ENCODE data around the gene RAP1GAP2.
"Not testable (repeated sequence)": the region's sequence is repeated elsewhere in the genome, so short reads cannot be mapped to it uniquely, and the experiment has no call there.

Gene RAP1GAP2

DNA sequence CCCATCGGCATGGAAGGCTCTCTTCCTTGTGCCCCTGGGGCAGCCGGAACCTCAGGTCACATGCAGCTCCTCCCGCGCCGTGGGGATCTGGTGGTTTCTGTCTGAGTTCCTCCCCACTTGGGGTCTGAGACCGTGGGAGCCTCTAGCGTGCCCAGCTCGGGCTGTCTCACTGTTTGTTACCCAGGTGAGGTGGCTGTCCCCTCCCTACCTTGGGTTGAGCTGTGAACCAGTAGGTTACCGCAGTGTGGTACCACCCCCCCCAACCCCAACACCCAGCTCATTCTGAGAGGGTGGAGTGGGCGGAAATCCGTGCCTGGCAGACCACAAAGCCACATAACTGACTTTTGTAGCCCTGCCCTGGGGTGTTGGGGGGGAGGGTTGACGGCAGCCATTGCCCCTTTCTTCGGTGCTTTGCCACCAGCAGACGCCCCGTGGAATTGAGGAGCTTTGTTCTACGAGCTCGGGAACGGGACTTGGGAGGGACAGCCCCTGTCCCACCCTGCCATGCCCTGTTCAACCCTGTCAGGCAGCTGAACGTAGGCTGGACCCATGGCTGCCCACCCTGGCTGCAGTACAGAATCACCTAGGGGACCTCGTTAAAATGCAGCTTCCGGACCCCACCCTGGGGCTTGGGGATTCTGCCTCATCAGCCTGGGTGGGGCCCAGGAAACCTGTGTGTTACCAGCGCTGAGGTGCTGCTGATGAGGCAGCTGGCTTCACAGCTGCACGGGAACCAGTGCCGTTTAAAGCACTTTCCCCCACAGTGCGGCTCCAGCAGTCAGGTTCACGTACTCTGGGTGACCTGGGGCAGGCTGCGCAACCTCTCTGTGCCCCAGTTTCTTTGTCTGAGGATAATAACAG is 18.5 kb downstream of the RAP1GAP2 start:
- FAIRE-seq (no peak), DNase-seq (ENCODE audit: insufficient read length, low spot score) (no peak)
- TF ChIP-seq, protein P1, sequence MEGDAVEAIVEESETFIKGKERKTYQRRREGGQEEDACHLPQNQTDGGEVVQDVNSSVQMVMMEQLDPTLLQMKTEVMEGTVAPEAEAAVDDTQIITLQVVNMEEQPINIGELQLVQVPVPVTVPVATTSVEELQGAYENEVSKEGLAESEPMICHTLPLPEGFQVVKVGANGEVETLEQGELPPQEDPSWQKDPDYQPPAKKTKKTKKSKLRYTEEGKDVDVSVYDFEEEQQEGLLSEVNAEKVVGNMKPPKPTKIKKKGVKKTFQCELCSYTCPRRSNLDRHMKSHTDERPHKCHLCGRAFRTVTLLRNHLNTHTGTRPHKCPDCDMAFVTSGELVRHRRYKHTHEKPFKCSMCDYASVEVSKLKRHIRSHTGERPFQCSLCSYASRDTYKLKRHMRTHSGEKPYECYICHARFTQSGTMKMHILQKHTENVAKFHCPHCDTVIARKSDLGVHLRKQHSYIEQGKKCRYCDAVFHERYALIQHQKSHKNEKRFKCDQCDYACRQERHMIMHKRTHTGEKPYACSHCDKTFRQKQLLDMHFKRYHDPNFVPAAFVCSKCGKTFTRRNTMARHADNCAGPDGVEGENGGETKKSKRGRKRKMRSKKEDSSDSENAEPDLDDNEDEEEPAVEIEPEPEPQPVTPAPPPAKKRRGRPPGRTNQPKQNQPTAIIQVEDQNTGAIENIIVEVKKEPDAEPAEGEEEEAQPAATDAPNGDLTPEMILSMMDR (IDR thresholded peaks at IDR 0.05; ENCODE audit: insufficient read depth, missing control alignments): no peak

DNA sequence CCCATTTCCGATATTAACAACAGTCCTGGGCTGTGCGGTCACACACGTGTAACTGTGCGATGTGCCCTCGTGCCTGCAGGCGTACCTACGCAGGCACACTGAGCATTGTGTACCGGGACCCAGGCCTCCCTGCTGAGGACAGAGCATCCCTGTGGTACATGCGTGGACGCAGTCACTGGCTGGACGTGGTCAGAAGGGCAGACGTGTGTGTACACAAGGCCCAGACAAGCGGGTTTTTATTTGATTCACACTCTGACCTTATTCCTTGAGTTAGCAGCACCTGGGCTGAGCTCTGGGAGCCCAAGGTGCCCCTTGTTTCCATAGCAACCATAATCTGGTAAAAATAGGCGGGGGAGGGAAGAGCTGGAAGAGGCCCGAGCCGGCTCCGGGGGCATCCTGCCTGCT is 19.5 kb downstream of the RAP1GAP2 start:
- no peak for FAIRE-seq
- TF ChIP-seq, protein P1 (IDR thresholded peaks at IDR 0.05; ENCODE audit: insufficient read depth, missing control alignments): no peak
- DNase-seq (ENCODE audit: insufficient read length, low spot score): peak; percentile 45

DNA sequence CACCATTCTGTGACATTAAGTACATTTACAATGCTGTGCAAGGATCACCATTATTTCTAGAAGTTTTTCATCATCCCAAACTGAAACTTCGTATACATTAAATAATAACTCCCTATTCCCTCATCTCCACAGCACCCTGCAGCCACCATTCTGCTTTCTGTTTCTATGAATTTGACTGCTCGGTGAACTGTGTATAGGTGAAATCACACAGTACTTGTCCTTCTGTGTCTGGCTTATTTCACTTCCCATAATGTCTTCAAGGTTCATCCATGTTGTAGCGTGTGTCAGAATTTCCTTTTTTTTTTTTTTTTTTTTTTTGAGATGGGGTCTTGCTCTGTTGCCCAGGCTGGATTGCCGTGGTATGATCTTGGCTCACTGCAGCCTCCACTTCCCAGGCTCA is 20.4 kb downstream of the RAP1GAP2 start:
- FAIRE-seq (no peak), DNase-seq (ENCODE audit: insufficient read length, low spot score) (no peak)
- TF ChIP-seq, protein P1 (IDR thresholded peaks at IDR 0.05; ENCODE audit: insufficient read depth, missing control alignments): no peak

DNA sequence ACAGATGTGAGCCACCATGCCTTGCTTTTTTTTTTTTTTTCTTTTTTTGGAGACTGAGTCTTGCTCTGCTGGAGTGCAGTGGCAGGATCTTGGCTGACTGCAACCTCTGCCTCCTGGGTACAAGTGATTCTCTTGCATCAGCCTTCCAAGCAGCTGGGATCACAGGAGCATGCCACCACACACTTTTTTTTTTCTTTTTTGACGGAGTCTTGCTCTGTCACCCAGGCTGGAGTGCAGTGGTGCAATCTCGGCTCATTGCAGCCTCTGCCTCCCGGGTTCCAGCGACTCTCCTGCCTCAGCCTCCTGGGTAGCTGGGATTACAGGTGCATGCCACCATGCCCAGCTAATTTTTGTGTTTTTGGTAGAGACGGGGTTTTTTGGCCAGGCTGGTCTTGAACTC is 23.1 kb downstream of the RAP1GAP2 start:
- not testable (repeated sequence) for FAIRE-seq; DNase-seq (ENCODE audit: insufficient read length, low spot score)

DNA sequence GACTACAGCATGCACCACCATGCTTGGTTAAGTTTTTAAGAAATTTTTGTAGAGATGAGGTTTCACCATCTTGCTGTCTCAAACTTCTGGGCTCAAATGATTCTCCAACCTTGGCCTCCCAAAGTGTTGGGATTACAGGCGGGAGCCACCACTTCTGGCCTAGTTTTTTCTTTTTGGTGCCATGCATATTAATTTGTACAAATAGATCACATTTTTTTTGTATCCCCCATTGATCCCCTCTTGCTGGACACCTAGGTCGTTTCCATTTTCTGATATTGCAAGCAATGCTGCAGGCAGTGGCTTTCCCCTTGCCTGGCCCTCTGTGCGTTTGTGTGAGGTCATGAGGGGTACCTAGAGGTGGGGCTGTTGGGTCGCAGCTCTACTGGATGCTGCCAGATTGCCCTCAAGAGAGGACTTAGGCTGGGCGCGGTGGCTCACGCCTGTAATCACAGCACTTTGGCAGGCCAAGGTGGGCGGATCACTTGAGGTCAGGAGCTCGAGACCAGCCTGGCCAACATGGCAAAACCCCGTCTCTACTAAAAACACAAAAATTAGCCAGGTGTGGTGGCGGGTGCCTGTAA is 23.8 kb downstream of the RAP1GAP2 start:
- no peak for FAIRE-seq
- TF ChIP-seq, protein P1 (IDR thresholded peaks at IDR 0.05; ENCODE audit: insufficient read depth, missing control alignments): no peak

DNA sequence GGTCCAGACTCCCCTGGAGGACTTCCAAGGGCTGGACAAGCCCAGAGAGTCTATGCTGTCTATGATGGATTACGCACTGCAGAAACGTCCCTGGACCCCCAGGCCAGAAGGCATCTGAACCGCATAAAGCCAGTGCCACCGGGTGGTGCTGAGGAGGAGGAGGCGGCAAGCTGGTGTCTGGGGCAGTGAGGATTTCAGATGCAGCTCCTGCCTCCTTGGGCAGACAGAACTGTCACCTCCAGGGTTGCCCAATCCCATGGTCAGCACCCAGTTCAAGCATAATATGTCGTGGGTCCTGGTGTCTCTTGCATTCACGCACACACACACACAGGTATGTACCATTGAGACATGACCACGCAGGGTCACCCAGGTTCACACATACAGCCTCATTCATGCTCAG is 25.6 kb downstream of the RAP1GAP2 start:
- TF ChIP-seq, protein P1 (IDR thresholded peaks at IDR 0.05; ENCODE audit: insufficient read depth, missing control alignments): no peak
- no peak for FAIRE-seq
- no peak for DNase-seq (ENCODE audit: insufficient read length, low spot score)

More for the DNA sequence above, 23.8 kb downstream of the RAP1GAP2 start:
- DNase-seq (ENCODE audit: insufficient read length, low spot score): no peak

DNA sequence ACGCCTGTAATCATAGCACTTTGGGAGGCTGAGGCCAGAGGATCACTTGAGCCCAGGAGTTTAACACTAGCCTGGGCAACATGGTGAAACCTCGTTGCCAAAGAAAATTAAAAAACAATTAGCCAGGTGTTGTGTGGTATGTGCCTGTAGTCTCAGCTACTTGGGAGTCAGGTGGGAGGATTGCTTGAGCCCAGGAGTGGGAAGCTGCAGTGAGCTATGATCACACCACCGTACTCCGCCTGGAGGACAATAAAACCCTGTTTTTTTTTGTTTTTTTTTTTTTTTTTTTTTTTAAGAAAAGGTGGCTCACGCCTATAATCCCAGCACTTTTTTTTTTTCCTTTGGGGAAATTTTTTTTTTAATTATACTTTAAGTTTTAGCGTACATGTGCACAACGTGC is 26.1 kb downstream of the RAP1GAP2 start:
- DNase-seq (ENCODE audit: insufficient read length, low spot score) (no peak), FAIRE-seq (no peak)
- TF ChIP-seq, protein P1 (IDR thresholded peaks at IDR 0.05; ENCODE audit: insufficient read depth, missing control alignments): no peak
